Iris pigment epithelial cell (primary cell): ENCODE results near the gene ISYNA1.

Experiments used
- DNase-seq: peaks from one replicate; pipeline ENCODE4 v3.0.0-alpha.2; 2011; ENCODE audit warnings: low read depth

Gene ISYNA1

DNA sequence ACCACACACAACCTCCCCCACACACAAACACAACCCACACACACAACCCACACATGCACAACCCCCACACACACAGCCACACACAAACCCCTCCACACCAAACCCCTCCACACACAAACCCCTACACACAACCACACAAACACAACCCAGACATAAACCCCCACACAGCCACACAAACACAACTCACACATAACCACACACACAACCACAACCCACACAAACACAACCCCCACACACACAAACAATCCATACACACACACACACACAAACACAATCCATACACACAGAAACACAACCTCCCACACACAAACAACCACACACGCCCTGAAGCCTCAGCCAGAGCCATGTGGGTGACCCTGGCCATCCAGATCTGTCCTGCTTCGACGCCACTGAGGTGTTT is 30.0 kb upstream of the ISYNA1 start:
- DNase-seq = no peak

DNA sequence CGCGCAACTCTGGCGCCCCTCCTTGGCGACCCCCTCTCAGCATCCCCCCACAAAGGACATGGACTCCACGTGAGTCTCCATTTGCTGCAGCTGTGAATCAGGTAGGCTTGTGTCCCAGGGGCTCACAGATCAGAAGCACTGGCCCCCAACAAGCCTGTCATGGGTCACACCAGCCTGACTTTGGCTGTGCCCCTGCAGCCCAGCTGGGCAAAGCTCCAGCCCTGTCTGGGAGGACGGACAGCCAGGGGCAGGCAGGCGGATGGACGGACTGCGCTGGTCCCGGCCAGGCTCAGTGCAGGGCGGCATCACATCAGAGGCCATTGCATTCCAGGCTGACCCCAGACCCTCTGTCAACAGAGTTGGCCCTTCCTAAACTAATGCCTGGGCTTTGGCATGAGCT is 28.4 kb upstream of the ISYNA1 start:
- DNase-seq = no peak

DNA sequence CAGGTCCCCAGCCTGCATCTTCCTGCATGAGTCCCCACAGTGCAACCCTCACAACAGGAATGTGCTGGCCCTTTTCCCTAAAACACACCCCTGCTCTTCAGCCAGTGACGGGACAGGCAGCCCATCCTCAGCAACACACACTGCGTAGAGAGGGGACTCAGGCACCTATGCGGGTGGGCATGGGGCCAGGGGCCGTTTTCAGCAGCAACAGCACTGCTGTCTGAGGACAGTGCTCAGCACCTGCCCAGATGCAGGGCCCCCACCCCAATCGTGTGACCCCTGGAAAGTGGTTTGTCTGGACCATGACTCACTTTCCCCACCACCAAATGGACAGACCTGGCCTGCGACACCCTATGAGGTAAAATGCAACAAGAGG is 28.0 kb upstream of the ISYNA1 start:
- DNase-seq = no peak

DNA sequence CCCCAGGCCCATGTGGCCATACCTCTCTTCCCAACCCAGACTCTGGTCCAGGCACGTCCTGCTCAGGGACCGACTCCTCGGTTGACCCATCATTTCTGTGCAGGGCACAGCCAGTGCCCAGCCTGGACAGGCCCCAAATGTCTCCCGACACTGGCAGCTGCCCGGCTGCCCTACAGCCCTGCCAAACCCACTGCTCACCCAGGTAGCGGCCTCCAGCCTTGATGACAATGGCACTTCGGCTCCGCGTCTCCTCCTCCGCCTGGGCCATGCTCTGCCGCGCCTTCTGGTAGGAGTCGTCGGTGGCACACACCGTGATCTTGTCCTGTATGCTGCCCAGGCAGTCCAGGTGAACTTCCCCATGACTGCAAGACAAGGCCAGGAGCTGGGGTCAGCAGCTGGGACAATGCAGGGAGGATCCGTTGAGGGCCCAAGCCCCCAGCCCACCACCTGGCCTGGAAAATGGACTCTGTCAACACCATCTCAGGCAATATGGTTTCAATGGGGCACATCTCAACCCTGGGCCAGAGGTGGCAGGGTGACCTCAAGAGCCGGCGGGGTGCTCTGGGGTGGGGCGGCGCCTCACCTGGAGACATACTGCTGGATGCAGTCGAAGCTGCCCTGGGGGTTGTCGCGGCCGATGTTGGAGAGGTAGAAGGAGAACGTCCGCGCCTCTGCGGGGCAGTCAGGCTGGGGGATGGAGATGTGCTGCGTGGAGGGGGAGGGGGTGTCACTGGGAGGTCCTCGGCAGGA is 27.5 kb upstream of the ISYNA1 start:
- no peak for DNase-seq

DNA sequence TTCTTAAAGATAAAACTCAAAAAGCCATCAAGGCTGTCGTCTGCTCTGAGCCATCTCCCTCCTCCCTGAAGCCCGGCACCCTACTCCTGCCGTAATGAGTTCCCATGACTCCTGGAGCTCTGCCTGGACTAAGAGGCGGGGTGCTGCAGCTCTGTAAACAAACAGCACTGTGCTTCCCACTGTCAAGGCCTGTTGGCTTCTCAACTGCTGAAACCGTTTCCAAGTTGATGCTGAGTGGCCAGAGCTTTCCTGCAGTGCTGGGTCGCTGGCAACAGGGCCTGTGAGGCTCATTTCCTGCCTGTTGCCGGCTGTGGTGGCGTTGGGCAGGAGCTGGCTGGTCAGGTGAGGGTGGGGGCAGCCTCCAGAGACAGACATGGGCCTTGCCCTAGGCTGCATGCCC is 26.7 kb upstream of the ISYNA1 start:
- peak; percentile 97 for DNase-seq

DNA sequence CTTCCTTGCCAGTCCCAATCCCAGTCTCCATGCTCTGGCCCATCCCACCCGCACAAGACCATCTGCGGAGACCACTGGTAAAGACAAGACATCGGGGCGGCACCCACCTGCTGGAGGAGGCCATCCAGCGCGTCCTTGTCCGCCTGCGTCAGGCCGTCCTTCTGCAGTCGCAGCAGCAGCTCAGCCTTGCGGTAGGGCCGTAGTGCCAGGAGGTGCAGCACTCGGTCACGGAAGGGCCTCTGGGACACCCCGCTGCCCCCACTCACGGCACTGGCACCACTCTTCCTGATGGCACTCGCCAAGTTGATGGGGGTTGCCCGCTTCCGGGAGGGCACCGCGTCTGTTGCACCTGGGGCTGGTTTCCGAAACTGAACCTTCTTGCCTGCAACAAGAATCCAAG is 23.5 kb upstream of the ISYNA1 start:
- DNase-seq = no peak

DNA sequence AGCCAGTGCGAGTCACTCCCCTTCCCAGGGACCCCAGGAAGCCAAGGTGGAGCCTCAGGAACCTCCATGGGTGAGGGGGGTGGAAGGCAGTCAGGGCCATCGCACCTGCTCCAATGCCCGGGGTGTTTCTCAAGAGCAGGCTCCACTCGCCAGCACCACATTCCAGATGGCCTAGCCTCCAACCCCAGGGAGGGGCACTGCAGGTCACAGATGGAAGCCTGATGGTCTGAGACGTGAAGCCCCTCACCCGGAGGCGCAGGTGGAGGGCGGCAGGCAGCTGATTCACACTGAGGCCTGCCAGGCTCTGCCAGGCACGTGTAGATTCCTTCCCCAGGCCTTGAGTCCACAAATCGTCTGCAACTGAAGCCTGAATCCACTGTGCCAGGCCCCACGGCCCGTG is 23.0 kb upstream of the ISYNA1 start:
- DNase-seq = no peak

DNA sequence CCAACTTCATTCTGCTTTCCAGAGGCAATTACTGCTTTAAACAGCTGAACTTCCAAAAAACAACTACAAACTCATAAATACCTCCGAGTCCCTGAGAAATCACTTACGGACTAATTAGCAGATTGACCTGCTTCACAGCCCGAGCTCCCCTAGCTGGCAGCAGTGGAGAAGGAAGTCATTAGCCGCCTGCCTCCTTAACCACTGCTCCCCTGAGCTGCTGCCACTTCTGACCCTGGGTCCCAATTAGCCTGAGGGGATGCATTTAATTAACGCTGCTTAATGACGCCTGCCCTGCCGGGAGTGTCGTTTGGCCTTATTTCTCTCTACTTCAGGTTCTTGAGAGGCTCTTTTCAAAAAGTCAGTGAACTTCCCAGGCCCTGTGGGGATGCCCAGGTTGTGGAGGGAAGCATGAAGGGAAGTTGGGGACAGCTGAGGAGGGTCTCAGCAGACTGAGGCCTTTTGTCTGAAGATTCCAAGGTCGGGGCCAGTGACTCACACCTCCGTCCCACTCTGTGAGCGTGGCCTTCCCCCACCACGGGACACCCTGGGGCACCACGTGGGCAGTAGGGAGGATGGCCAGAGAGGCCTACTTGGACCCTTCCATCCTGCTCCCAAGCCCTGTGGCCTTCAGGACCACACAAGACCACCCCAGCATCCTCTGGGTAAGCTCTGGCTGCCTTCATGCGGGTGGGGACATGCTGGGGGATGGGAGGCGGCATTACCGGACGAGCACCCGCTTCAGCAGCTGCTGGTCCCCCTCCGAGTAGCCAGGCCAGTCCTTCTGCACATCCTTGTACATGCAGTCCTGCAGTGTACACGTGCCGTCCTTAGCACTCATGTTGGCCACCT is 19.8 kb upstream of the ISYNA1 start:
- no peak for DNase-seq

DNA sequence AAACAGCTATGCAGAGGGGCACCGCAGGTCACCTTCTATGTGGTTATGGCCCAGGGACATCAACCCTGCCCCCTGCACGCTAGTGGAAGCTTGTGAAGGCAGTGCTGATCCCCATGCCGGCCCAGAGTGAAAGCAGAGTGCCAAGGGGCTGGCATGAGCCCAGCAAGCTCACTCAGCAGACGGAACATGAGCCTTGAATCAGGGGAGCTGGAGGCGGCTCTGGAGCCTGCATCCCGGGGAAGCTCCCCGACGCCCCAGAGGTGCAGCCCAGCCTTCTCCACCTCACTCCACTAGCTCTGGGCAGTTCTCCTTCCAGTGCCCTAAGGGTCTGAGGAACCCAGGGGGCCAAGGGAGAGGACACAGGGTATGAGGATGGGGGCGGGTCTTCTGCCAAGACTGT is 19.0 kb upstream of the ISYNA1 start:
- no peak for DNase-seq

DNA sequence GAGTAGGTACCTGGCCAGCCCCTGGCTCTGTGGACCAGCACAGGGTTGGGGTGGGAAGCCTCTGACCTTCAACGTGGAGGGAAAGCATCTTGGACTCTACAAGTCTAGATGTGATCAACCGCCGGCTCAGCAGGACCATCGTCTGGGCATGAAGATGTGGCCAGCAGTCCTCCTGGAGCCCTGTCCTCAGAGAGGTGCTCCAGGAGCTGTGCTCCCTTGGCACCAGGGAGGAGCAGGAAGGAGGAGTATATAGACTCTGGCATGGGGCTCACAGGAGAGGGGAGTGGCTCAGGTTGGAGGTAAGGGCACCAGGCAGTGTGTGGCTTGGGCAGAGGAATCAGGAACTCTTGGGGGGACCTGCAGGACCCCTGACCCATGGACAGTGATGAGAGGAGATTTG is 18.3 kb upstream of the ISYNA1 start:
- DNase-seq = no peak

DNA sequence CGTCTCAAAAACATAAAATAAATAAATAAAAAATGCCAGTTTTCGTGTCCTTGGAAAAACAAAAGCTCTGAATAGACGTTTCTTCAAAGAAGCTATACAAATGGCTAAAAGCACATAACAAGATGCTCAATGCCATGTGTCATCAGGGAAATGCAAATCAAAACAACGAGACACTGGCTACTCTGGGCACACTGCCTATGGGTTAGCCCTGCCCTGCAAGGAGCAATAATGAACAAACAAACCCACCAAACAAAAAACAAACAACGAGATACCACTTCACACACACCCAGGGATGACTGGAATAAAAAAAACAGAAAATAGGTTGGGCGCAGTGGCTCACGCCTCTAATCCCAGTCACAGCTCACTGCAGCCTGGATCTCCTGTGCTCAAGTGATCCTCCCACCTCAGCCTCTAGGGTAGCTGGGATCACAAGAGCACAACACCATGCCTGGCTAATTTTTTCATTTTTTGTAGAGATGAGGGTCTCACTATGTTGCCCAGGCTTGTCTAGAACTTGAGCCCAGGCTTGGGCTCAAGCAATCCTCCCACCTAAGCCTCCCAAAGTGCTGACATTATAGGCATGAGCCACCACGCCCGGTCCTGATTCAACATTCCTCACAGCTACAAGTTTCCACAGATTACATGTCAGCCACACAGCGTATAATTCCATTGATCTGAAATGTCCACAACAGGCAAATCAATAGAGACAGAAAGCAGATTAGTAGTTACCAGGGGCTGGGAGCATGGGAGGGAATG is 15.5 kb upstream of the ISYNA1 start:
- DNase-seq = no peak

DNA sequence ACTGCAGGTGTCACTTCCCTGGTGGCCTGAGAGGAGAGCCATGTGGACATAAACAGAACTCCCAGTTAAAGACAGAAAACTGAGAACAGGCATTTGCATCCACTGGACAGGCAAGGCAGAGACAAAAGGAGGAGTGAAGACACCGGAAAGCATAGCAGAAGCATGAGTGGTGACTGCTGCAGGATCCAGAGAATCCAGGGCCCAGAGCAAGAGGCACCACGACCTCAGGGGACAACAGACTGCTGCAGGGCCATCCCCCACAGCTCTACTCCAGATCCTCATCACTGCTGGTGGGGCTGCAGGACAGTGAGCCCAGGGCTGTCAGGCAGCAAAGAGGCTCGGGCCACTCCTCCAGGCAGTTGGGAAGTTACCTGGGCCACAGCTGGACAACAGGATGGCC is 14.5 kb upstream of the ISYNA1 start:
- DNase-seq = no peak

DNA sequence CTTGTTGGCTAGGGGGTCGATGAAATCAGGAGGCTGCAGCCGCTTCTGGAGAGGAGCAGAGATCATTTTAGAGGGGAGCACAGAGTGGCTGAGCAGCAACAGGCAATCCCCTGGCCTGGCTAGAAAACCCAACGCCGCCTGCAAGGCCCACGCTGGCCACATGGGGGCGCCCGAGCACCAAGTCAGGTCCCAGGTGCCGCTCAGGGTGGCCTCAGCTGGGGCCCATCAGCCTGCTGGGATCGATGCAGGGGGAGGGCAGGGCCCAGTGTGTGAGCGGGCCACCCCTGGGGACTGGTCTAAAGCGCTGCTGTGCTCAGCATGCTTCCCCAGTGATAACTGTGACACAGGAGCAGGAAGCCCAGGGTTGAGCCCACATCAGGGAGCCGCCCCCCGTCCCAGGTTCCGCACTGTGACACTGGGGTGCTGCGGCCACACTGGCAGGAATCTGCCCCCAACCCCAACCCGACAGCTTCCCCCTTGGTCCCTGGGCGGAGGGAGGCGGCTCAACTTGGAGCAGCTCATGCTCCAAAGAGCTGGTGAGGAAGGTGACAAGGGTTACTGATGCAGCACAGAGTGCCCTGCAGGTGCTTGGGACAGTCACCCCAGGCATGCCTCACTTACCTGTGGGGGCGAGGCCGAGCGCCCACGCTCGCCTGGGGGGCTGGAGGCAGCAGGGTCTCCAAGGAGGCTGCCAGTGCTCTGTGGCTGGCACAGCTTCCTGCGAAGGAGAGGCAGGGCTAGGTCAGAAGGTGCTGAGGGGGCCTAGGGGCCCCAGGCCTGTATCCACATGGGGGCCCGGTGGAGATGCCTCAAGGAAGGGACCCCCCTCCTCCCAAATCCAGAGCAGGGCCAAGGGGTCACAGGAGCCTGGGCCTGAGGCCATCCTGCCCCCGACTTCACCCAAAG is 13.3 kb upstream of the ISYNA1 start:
- DNase-seq = no peak

DNA sequence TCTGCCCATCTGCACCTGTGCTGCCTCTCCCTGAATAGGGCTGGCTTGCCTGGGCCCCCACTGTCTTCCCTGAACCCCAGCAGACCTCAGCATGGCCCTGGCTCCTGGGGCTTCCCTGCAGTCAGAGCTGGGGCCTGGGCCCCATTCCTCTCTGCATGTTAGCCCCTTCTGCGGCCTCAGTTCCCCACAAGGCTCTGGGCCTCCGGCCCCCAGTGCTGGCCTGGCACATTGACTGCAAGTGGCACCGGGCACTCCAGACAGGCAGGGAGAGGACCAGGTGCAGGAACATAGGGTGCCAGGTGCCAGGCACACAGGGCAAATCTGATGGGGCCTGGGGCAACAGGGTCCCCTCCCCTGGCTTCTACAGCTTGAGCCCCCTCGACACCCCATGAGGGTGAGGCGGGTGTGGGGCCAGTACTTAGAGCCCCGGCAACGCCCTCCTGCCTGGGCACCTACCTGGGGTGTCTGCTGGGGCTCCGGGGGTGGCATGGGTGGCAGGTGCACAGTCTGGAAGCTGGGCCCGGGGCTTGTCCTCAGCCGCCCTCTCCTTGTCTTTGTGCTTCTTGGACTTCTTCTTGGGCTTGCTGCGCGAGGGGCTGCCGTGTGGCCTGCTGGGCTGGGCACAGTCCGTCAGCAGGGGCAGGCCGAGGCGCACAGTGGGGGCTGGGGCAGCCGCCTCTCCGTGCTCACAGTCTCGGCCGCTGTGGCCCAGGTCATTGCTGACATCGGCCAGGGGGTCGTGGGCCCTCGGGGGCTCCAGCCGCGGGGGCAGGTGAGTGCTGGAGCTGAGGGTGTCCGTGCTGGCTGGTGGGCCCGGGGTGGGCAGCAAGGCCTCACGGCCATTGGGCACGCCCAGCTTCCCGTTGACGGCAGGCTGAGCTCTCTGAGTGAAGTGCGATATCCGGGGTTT is 12.3 kb upstream of the ISYNA1 start:
- no peak for DNase-seq

DNA sequence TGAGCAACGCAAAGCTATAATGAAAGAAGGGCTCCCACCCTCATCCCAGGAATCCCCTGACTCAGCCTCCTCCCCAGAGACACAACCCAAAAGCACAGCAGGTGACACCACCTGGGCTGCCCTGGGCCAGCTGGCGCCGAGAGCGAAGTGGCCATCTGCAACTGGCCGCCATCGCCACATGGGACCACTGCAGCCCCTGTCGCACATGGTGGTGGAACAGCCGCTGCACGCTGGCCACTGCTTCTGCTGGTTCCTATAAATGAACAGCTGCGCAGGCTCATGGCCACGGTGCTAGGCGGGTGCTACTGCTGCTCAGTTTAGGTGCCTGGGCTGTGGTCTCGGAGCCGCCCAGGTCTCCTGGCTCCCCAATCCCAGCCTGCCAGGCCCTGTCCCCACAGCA is 11.6 kb upstream of the ISYNA1 start:
- no peak for DNase-seq

DNA sequence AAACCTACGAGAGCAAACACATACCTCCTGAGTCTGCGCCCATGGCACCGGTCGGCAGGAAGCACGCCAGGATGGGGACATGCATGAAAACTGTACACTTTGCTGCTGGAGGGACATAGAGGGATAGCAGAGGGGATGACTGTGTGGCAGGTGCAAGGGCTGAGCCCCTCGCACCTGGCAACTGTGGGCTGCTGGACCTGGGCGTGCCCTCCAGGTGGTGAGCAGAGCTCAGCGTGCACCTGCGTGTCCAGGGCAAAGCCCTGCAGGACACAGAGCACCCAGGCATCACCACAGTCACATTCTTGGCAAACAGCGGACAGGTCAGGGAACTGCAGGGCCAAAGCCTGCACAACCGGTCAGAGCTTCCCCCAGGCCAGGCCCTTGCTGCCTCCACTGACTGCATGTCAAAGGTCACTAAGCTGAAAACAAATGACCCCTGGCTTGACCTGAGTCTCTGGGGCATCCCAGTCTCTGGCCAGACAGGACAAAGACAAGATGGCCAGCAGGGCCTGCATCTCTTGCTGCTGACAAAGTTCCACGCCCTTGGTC is 9.0 kb upstream of the ISYNA1 start:
- no peak for DNase-seq

DNA sequence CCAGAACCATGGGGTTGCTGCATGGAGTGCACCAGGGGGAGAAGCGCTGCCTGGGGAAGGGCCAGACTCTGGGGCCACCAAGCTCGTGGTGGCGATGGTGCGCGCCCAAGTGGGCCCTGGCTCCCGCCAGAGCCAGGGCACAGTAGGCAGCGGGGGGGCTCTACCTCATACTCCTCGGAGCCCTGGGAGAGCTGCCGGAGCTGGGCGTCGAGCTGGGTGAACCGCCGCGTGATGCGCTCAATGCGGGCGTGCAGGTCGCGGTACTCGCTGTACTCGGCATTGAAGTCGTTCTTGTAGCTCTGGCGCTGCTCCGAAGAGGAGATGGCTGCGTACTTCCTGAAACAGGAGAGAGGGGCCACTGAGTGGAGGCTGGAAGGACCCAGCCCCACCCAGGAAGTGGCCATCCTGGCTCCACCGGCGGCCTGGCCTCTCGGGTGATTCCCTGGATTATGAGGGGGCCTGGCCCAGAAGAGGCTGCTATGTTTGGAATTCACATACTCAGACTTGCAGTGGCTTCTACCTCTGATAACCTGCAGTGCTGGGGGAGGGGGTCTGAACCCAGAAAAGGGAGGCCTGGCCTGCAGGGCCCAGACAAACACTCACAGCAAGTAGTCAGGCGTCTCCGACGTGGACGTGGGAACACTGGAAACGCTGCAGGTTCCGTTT is 8.3 kb upstream of the ISYNA1 start:
- no peak for DNase-seq

DNA sequence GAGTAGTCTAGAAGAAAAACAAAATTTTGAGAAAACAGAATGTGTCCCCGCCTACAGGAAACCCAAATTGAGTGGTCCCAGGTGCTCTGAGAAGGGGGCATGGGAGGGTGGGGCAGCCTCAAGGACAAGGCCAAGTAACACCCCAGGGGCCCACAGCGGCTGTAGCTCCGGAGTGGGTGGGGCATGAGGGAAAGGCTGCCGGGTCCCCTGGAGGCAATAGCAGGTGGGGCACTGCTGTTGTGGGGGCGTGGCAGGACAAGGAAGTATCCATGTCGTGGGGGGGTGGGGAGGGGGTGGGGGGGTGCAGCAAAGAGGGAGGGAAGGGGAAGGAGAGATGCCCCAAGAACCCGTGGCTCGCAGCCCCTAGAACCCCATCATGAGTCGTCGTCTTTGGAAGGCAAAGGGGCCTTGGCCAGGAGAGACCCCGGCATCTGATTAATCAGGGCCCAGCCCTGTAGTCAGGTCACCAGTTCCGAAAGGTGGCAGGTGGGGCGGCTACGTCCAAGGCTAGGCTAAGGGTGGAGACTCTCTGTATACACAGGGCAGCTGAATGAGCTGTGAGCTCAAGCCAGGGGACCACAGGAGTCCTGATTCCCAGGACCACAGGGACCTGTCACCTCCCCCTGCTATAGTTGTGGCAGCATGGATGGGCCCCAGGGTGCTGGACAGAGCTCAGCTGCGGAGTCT is 7.5 kb upstream of the ISYNA1 start:
- DNase-seq = no peak

DNA sequence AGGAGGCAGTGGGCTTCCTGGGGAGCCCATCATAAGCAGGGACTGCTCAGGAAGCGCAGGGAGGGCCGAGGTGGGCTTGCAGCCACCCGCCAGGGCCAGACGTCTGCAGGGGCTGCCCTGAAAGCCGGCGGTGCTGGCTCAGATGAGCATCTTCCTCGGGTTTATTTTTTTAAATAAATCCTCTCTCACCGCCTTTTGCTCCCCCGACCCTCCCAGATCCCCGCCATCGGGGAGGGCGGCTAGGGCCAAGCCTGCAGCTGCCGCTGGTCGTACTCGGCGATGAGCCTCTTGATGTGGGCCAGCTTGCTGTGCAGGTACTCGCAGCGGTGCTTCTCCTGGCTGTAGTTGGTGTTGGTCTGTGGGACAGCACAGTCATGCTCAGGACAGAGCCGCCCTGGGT is 6.6 kb upstream of the ISYNA1 start:
- no peak for DNase-seq
